NCI-H2227 treated with DMSO at 0.1 percent for 48 hours (cell line): ENCODE measurements around the gene RBFOX2.

Experiments used
- DNase-seq: peaks from one replicate; lab custom pipeline; 2025; lab: John Stamatoyannopoulos, UW

The RBFOX2 gene

DNA sequence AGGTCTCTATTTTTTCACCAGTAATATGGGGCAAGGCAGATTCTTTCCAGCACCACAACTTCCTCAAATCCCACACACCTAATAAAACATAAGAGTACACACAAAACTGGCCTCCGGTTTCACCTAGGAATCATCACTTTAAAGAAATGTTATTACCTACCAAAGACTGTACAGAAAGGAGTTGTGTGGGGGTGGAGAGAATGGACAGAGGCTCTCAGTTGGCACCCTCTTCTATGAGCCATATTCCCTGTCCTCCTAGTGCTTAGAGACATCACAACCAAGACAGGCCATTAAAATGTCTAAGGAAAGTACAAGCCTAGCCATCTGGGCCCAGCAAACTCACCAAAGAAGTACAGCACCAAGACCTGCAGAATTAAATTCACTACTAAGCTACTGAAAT, 56.1 kb downstream of the RBFOX2 start:
- DNase-seq = no peak

DNA sequence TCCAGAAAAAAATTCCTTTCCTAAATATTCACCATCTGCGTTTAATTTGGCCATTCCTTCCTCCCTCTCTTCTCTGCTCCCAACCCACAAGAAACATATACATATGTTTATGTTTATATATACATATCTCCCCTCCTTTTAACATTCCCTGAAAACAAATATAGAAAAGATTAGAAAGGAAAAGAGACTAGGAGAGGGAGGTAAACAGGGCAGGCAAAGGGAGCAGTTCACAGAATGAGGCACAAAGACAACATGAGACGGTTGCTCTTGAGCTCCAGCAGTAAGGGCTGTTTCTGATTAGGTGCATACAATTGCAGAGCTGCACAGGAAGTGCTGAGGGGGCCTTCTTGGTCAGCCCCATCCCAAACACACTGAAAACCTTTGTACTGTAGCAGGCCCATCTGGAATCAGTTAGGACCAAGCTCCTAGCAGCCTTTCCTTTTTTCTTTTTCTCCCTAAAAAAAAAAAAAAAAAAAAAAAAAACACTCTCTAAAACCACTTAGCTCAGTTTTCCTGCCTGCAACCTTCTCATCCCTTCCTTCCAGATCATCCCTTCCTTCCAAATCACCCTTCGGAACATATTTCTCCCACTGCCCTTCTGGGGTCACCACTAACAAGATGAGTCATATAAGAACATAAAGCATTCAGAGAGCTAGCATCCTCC, 57.0 kb downstream of the RBFOX2 start:
- no peak for DNase-seq

- DNase-seq = no peak
Measured at GRCh38 chr22:35970616-35971455, 57.8 kb downstream of the RBFOX2 start.

GRCh38 chr22:35967046-35967397, 61.6 kb downstream of the RBFOX2 start:
- no peak for DNase-seq

- DNase-seq = no peak
Measured at GRCh38 chr22:35966314-35967045, 62.1 kb downstream of the RBFOX2 start.

- DNase-seq = no peak
Measured at GRCh38 chr22:35963237-35963810, 65.3 kb downstream of the RBFOX2 start.

DNA sequence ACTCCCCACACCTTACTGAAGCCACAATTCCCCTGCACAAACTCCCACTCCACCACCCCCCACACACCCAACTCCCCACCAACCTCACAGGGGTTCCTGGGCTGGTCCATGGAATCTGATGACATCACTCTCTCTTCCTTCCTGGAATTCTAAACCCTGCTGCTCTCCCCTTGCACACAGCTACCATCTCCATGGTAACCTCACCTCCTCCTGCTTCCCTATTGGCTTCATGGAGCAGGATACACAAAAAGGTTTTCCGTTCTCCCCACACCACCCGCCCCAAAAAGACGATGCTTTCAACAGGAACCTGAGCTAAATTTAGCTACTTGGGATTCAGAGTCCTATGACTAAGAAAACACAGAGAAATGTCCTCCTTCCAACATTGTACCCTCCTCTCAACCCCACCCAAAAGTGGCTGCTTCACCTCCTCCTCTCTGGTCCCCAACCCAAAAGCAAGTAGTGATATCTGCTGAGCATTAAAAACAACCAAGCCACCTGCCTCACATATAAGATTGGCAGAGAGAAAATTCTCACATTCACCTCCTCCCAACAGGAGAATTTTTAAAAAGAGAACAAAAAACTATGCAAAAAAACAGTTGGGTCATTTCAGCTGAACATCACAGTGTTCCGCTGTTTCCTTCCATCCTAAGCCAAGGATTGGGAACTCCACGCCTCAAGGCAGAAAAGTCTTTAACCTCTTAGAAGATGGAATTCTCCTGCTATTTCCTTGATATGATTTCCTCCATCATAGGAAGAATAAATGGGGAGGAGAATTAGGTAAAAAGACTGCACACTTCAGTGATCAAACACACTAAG, 66.9 kb downstream of the RBFOX2 start:
- peak; percentile 30 for DNase-seq

DNA sequence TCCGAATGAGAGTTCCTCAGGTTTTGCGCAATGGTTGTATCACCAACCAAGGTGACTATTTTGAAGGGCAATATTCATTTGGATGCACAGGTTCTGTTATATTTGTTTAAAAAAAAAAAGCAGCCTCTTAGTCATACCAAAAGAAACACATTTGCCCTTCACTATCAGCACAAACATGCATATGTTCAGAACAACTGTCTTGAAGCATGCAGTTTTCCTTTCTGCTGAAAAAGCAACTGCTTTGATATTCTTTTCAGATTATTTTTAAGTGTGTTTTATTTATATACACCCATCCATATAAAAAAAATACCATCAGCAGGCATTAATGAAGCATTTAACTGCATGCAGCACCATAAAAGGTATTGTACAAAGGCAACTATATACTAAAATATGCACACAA, 67.8 kb downstream of the RBFOX2 start:
- no peak for DNase-seq

- peak; percentile 87 for DNase-seq
Measured at GRCh38 chr22:35959121-35959800, 69.4 kb downstream of the RBFOX2 start.

- DNase-seq = no peak
Measured at GRCh38 chr22:35958334-35958733, 70.3 kb downstream of the RBFOX2 start.

- DNase-seq = no peak
Measured at GRCh38 chr22:35957589-35957988, 71.0 kb downstream of the RBFOX2 start.

- no peak for DNase-seq
Measured at GRCh38 chr22:35956850-35957249, 71.8 kb downstream of the RBFOX2 start.

- no peak for DNase-seq
Measured at GRCh38 chr22:35955546-35955945, 73.1 kb downstream of the RBFOX2 start.

GRCh38 chr22:35952576-35952975, 76.0 kb downstream of the RBFOX2 start:
- no peak for DNase-seq

GRCh38 chr22:35950262-35950661, 78.4 kb downstream of the RBFOX2 start:
- no peak for DNase-seq

- DNase-seq = no peak
Measured at GRCh38 chr22:35949243-35949642, 79.4 kb downstream of the RBFOX2 start.

GRCh38 chr22:35947794-35948425, 80.7 kb downstream of the RBFOX2 start:
- DNase-seq = no peak

DNA sequence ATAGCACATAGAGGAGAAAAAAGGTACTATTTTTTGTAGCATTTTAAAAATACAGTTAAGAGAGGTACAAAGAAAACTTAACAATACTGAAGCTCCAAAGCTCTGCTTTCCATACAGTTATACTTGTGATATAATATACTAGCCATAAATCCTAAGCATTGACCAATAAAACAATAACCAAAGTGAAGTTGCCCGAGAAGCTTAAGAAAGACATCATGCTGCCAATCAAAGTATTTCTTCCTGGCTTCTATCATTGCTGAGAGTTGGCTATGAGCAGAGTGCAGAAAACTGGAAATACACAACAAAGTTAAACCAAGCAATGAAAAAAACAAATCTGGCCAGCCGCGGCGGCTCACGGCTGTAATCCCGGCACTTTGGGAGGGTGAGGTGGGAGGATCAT, 84.2 kb downstream of the RBFOX2 start:
- DNase-seq = no peak

DNA sequence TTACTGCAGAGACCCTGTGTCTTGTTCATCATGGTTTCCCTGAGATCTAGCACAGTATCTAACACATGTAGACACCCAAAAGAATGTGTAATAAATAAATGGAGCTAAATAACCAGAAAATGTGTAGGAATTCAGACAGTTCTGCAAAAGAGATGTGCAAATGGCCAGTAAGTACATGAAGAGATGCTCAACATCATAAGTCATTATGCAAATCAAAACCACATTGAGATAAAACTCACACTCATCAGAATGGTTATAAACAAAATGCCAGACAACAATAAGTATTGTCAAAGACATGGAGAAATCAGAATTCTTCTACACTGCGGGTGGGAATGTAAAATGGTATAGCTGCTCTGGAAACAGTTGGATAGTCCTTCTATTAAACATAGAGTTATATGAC, 88.5 kb downstream of the RBFOX2 start:
- DNase-seq = no peak

GRCh38 chr22:35938226-35938625, 90.4 kb downstream of the RBFOX2 start:
- no peak for DNase-seq

GRCh38 chr22:35930933-35931332, 97.7 kb downstream of the RBFOX2 start:
- no peak for DNase-seq
